Progenitor cell of endocrine pancreas (in vitro differentiated cells): ENCODE measurements around the gene MS4A2. TPM values are rescaled to one million over a fixed set of nuclear protein-coding genes. Genes with fewer than 3 reads are reported as not detected.

ENCODE experiments used
- DNase-seq: peaks from one replicate; pipeline ENCODE4 v3.0.0; 2021; ENCODE audit warnings: low spot score; ENCODE audit not compliant: unreplicated experiment
- H3K27ac Mint-ChIP-seq: 2 replicates; pipeline ENCODE4 v1.8.0; 2021; ENCODE audit warnings: mild to moderate bottlenecking, moderate library complexity, mixed read lengths
- H3K27me3 Mint-ChIP-seq: 2 replicates; pipeline ENCODE4 v1.8.0; 2021; ENCODE audit warnings: mixed read lengths
- H3K36me3 Mint-ChIP-seq: 2 replicates; pipeline ENCODE4 v1.8.0; 2022; ENCODE audit warnings: mixed read lengths; ENCODE audit not compliant: insufficient read depth
- H3K4me1 Mint-ChIP-seq: 2 replicates; pipeline ENCODE4 v1.8.0; 2021; ENCODE audit warnings: low read depth, mixed read lengths
- H3K4me3 Mint-ChIP-seq: 2 replicates; pipeline ENCODE4 v1.8.0; 2021; ENCODE audit warnings: low read depth, mild to moderate bottlenecking, moderate library complexity, mixed read lengths
- H3K9me3 Mint-ChIP-seq: 2 replicates; pipeline ENCODE4 v1.8.0; 2021; ENCODE audit warnings: low read depth, mixed read lengths
- CTCF ChIP-seq: fragments of 200-600 bp; sonication (generic); IDR thresholded peaks from one replicate; pipeline ENCODE4 v1.5.0; 2021; ENCODE audit warnings: antibody characterized with exemption, mild to moderate bottlenecking; ENCODE audit not compliant: unreplicated experiment
- total RNA-seq: library from RNA; stranded (reverse); gene quantifications from 2 replicates; pipeline ENCODE4 v1.2.1, GENCODE V29; 2021

The MS4A2 gene
- total RNA-seq, 1 donor from 2014 or later, result not detected

GRCh38 chr11:60077981-60078380, 10.5 kb upstream of the MS4A2 start:
- Mint-ChIP-seq H3K4me3 (no peak overlapping the region), H3K9me3 (peaks cover 3% of the 10 kb centered on the region)

GRCh38 chr11:60078745-60079144, 9.7 kb upstream of the MS4A2 start:
- no peaks in the 10 kb centered on the region for H3K27me3 Mint-ChIP-seq
- no peaks in the 10 kb centered on the region for H3K36me3 Mint-ChIP-seq
- no peak overlapping the region for H3K27ac Mint-ChIP-seq
- TF ChIP-seq CTCF, result no peak
- no peaks in the 10 kb centered on the region for H3K4me1 Mint-ChIP-seq
- no peak overlapping the region for H3K4me3 Mint-ChIP-seq
- peaks cover 3% of the 10 kb centered on the region for H3K9me3 Mint-ChIP-seq
- DNase-seq, result no peak

More at GRCh38 chr11:60077981-60078380, 10.5 kb upstream of the MS4A2 start:
- H3K27ac Mint-ChIP-seq, result peak overlapping the region; percentile 38
- H3K27me3 Mint-ChIP-seq, result no peaks in the 10 kb centered on the region
- H3K4me1 Mint-ChIP-seq, result no peaks in the 10 kb centered on the region
- DNase-seq, result no peak
- TF ChIP-seq CTCF, result no peak
- no peaks in the 10 kb centered on the region for H3K36me3 Mint-ChIP-seq

GRCh38 chr11:60080535-60080934, 7.9 kb upstream of the MS4A2 start:
- H3K9me3 Mint-ChIP-seq, result peaks cover 3% of the 10 kb centered on the region
- H3K27ac Mint-ChIP-seq, result no peak overlapping the region
- H3K27me3 Mint-ChIP-seq, result no peaks in the 10 kb centered on the region
- H3K4me1 Mint-ChIP-seq, result peaks cover 10% of the 10 kb centered on the region
- H3K4me3 Mint-ChIP-seq, result no peak overlapping the region
- H3K36me3 Mint-ChIP-seq, result no peaks in the 10 kb centered on the region
- DNase-seq, result no peak
- TF ChIP-seq CTCF, result no peak

GRCh38 chr11:60084631-60085273, 3.7 kb upstream of the MS4A2 start:
- TF ChIP-seq CTCF, result no peak
- peaks cover 10% of the 10 kb centered on the region for H3K4me1 Mint-ChIP-seq
- H3K27ac Mint-ChIP-seq, result no peak overlapping the region
- H3K36me3 Mint-ChIP-seq, result no peaks in the 10 kb centered on the region
- no peak overlapping the region for H3K4me3 Mint-ChIP-seq
- peaks cover 3% of the 10 kb centered on the region for H3K9me3 Mint-ChIP-seq
- no peaks in the 10 kb centered on the region for H3K27me3 Mint-ChIP-seq
- no peak for DNase-seq

GRCh38 chr11:60085909-60086308, 2.6 kb upstream of the MS4A2 start:
- H3K9me3 Mint-ChIP-seq, result peaks cover 3% of the 10 kb centered on the region
- H3K27ac Mint-ChIP-seq, result no peak overlapping the region
- H3K4me1 Mint-ChIP-seq, result peaks cover 10% of the 10 kb centered on the region
- no peak for DNase-seq
- H3K36me3 Mint-ChIP-seq, result no peaks in the 10 kb centered on the region
- no peaks in the 10 kb centered on the region for H3K27me3 Mint-ChIP-seq
- H3K4me3 Mint-ChIP-seq, result no peak overlapping the region
- TF ChIP-seq CTCF, result no peak
